ENCODE results near the gene PRKD1.
"Not testable (repeated sequence)": the region's sequence is repeated elsewhere in the genome, so short reads cannot be mapped to it uniquely, and the experiment has no call there.

Gene PRKD1

GRCh38 chr14:29789475-29789874 is 138.2 kb downstream of the PRKD1 start:
- no peak for DNase-seq

GRCh38 chr14:29788093-29788492 is 139.6 kb downstream of the PRKD1 start:
- no peak for DNase-seq

GRCh38 chr14:29783556-29783955 is 144.1 kb downstream of the PRKD1 start:
- no peak for DNase-seq

- DNase-seq, result no peak
Measured at GRCh38 chr14:29782041-29782440, 145.6 kb downstream of the PRKD1 start.

- DNase-seq, result not testable (repeated sequence)
Measured at GRCh38 chr14:29777142-29777541, 150.5 kb downstream of the PRKD1 start.

GRCh38 chr14:29773990-29774389 is 153.7 kb downstream of the PRKD1 start:
- no peak for DNase-seq

- DNase-seq, result no peak
Measured at GRCh38 chr14:29763342-29763858, 164.2 kb downstream of the PRKD1 start.

- DNase-seq, result no peak
Measured at GRCh38 chr14:29759521-29760340, 167.9 kb downstream of the PRKD1 start.

GRCh38 chr14:29757711-29758233 is 169.9 kb downstream of the PRKD1 start:
- no peak for DNase-seq

- DNase-seq, result no peak
Measured at GRCh38 chr14:29757188-29757680, 170.4 kb downstream of the PRKD1 start.

- no peak for DNase-seq
Measured at GRCh38 chr14:29756019-29756385, 171.6 kb downstream of the PRKD1 start.

- DNase-seq, result no peak
Measured at GRCh38 chr14:29755311-29756018, 172.2 kb downstream of the PRKD1 start.

GRCh38 chr14:29754134-29754533 is 173.5 kb downstream of the PRKD1 start:
- DNase-seq, result no peak

GRCh38 chr14:29752221-29752923 is 175.3 kb downstream of the PRKD1 start:
- no peak for DNase-seq

GRCh38 chr14:29749829-29750228 is 177.8 kb downstream of the PRKD1 start:
- DNase-seq, result no peak

GRCh38 chr14:29749327-29749726 is 178.3 kb downstream of the PRKD1 start:
- DNase-seq, result no peak

- DNase-seq, result no peak
Measured at GRCh38 chr14:29745863-29746262, 181.8 kb downstream of the PRKD1 start.

- no peak for DNase-seq
Measured at GRCh38 chr14:29743531-29743930, 184.1 kb downstream of the PRKD1 start.

GRCh38 chr14:29741909-29742401 is 185.7 kb downstream of the PRKD1 start:
- DNase-seq, result no peak

- no peak for DNase-seq
Measured at GRCh38 chr14:29740491-29740890, 187.2 kb downstream of the PRKD1 start.

GRCh38 chr14:29738950-29739349 is 188.7 kb downstream of the PRKD1 start:
- no peak for DNase-seq

- DNase-seq, result no peak
Measured at GRCh38 chr14:29738056-29738455, 189.6 kb downstream of the PRKD1 start.

GRCh38 chr14:29735459-29735858 is 192.2 kb downstream of the PRKD1 start:
- no peak for DNase-seq
